WTC11 (cell line): ENCODE results near the gene ZFP42.

Experiments used
- CTCF ChIP-seq: fragments of 200-600 bp; IDR thresholded peaks from 2 replicates; pipeline ENCODE4 v1.8.0; 2022; ENCODE audit warnings: antibody characterized with exemption
- HMGA2 ChIP-seq: fragments of 250-450 bp; sonication (Bioruptor Pico); IDR thresholded peaks from 2 replicates; pipeline ENCODE4 v1.4.0; 2021; ENCODE audit warnings: mild to moderate bottlenecking, moderate library complexity
- RORB ChIP-seq: fragments of 250-450 bp; sonication (Bioruptor Pico); IDR thresholded peaks from 2 replicates; pipeline ENCODE4 v1.9.0; 2021; ENCODE audit warnings: mild to moderate bottlenecking
- ZNF138 ChIP-seq: sonication (generic); formaldehyde crosslinking; conservative IDR thresholded peaks from 2 replicates; pipeline ENCODE4 v1.8.1; 2022; ENCODE audit warnings: mild to moderate bottlenecking, moderate library complexity, missing genetic modification reagents
- ZSCAN18 ChIP-seq: fragments of 250-450 bp; sonication (Bioruptor Pico); IDR thresholded peaks from 2 replicates; pipeline ENCODE4 v2.1.2; 2022; ENCODE audit warnings: mild to moderate bottlenecking, moderate library complexity
- TF ChIP-seq, protein P1 (sequence below): sonication (generic); formaldehyde crosslinking; IDR thresholded peaks from 2 replicates; pipeline ENCODE4 v1.8.0; 2022; ENCODE audit warnings: mild to moderate bottlenecking, missing genetic modification reagents

DNA sequence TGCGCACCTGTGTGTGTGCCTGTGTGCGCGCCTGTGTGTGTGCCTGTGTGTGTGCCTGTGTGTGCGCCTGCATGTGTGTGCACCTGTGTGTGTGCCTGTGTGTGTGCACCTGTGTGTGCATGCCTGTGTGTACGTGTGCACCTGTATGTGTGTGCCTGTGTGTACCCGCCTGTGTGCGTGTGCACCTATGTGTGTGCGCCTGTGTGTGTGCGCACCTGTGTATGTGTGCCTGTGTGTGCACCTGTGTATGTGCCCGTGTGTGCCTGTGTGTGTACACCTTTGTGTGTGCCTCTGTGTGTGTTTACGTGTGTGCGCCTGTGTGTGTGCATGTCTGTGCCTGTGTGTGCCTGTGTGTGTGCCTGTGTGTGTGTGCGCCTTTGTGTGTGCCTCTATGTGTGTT, 33.5 kb downstream of the ZFP42 start:
- TF ChIP-seq HMGA2 (CRISPR knock-in tag) (no peak), RORB (CRISPR knock-in tag) (no peak), ZNF138 (CRISPR knock-in tag) (no peak), CTCF (no peak), ZSCAN18 (CRISPR knock-in tag) (no peak)
- TF ChIP-seq, protein P1, sequence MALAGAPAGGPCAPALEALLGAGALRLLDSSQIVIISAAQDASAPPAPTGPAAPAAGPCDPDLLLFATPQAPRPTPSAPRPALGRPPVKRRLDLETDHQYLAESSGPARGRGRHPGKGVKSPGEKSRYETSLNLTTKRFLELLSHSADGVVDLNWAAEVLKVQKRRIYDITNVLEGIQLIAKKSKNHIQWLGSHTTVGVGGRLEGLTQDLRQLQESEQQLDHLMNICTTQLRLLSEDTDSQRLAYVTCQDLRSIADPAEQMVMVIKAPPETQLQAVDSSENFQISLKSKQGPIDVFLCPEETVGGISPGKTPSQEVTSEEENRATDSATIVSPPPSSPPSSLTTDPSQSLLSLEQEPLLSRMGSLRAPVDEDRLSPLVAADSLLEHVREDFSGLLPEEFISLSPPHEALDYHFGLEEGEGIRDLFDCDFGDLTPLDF (CRISPR knock-in tag), result no peak
